ENCODE data around the gene RPS6KA2.

DNA sequence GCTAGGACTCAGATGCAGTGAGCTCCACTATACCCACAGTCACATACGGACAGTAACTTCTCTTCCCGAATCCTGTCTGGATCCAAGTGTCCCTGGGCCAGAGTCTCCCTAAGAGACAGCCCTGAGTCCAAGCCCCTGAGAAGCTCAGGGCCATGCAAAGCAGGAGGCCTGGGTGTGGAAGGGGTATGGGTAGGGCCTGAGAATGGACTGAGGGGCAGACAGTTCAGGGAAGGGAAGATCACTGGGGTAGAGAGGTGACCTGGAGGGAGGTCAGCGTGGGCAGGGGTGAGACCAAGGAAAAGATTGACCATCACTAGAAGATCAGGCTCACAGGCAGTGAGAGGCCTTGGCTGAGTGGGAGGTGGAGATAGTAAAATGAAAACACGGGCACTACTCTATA, 8.8 kb downstream of the RPS6KA2 start:
- TF ChIP-seq, protein P1, sequence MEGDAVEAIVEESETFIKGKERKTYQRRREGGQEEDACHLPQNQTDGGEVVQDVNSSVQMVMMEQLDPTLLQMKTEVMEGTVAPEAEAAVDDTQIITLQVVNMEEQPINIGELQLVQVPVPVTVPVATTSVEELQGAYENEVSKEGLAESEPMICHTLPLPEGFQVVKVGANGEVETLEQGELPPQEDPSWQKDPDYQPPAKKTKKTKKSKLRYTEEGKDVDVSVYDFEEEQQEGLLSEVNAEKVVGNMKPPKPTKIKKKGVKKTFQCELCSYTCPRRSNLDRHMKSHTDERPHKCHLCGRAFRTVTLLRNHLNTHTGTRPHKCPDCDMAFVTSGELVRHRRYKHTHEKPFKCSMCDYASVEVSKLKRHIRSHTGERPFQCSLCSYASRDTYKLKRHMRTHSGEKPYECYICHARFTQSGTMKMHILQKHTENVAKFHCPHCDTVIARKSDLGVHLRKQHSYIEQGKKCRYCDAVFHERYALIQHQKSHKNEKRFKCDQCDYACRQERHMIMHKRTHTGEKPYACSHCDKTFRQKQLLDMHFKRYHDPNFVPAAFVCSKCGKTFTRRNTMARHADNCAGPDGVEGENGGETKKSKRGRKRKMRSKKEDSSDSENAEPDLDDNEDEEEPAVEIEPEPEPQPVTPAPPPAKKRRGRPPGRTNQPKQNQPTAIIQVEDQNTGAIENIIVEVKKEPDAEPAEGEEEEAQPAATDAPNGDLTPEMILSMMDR (conservative IDR thresholded peaks at IDR 0.05): no peak
- TF ChIP-seq EZH2 (IDR thresholded peaks at IDR 0.05; ENCODE audit: low read depth): no peak
